GM13977 (cell line): ENCODE data around the gene CD33.

ENCODE experiments used
- DNase-seq: peaks from one replicate; pipeline ENCODE4 v3.0.0; 2012; ENCODE audit warnings: low spot score
- CTCF ChIP-seq: IDR thresholded peaks from 2 replicates; pipeline ENCODE4 v1.5.1; 2012; ENCODE audit warnings: mild to moderate bottlenecking, control low read depth; ENCODE audit not compliant: insufficient read depth; ENCODE audit errors: extremely low read depth, missing control alignments
- in situ Hi-C: fragments of 300-500 bp; cut with MboI; formaldehyde crosslinking; loops from one replicate; pipeline ENCODE4 v1.12.0; 2022; ENCODE audit warnings: low sequenced_read_pairs, low pct_unique_long_range_greater_than_20kb, mixed read lengths, inconsistent platforms; ENCODE audit not compliant: unreplicated experiment

Gene CD33

DNA sequence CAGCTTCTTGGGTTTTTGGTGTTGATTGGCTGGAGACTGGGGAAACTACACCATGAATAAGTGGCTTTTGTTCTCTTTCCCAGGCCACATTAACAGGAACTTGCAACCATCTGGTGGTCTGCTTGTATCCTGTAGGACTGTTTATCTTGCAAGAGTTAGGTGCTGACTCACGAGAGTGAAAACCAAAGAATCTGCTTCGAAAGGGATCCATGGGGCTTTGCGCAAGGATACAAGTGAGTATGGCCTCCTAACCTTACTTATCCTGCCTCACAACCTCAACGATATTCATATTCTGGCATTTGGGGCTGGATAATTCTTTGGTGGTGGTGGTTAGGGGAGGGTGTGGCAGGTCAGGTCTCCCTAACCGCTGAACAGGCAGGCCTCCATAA is 21.3 kb downstream of the CD33 start:
- no peak for DNase-seq
- TF ChIP-seq CTCF: no peak
- in situ Hi-C loops: no loop called here

GRCh38 chr19:51247972-51248590 is 23.2 kb downstream of the CD33 start:
- no peak for DNase-seq
- TF ChIP-seq CTCF: no peak
- in situ Hi-C loops: no loop called here

DNA sequence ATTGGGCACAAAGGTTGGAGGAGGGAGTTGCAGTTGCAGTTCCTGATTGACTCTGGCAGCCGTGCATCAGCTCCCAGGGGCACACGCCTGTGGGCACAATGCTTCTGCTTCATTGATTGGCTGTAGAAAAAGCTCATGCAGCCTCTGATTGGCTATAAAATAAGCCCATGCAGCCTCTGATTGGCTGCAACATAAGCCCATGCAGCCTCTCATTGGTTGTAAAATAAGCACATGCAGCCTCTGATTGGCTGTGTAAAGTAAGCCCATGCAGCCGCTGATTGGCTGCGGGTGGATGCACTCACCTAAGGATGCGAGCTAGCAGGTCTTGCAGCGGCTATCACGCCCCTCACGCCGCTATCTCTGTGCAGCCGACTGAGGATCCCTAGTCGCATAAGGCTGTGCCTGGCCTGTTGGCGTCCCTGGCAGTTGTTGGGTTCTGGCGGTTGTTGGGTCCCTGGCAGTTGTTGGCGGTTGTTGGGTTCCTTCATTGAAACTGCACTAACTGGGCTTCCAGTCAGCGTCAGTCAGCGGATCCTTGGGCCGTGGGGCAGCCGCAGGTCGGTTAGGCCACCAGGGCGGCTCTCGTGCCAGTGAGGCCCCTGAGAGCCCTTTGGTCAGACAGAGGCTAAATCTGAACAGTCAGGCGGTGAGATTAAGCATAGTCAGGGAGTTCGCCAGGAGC is 26.0 kb downstream of the CD33 start, which contains the start of gene SIGLECL1:
Gene SIGLECL1 (plus strand): TSS at position 295 of the 682 bp plus-strand sequence. CDS start 12,993 bp downstream, outside the sequence.
- DNase-seq: no peak
- no peak for TF ChIP-seq CTCF
- in situ Hi-C loops: no loop called here

- DNase-seq: no peak
- in situ Hi-C loops: no loop called here
- no peak for TF ChIP-seq CTCF
Observed at GRCh38 chr19:51251468-51251820, 26.6 kb downstream of the CD33 start.

DNA sequence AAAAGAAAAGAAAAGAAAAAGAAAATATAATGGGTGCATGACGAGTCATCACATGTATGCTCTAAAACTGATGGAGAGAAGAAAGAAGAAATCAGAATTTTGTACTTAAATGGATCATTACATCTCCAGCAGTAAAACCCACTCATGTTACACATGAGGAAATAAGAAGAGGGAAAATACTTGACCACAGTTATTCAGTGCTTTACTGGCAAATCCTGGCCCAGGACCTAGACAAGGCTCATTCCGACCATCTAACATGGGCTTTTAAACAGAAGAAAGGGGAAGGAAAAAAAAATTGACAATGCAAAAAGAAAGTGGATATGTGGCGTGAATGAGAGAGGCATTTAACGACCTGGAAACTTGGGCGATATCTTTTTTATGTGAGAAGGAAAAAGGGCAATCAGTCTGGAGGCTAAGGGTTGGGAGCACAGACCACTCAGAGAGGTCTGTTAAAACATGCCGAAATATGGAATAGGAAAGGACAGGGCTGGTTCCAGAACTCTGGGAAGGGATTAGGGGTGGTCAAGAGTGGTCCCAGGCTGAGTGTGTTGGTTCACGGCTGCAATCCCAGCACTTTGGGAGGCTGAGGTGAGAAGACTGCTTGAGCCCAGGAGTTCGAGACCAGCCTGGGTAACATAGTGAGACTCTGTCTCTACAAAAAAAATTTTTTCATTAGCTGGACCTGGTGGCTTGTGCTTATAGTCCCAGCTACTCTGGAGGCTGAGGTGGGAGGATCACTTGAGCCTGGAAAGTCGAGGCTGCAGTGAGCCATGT is 27.6 kb downstream of the CD33 start:
- in situ Hi-C loops: no loop called here
- DNase-seq: no peak
- no peak for TF ChIP-seq CTCF

DNA sequence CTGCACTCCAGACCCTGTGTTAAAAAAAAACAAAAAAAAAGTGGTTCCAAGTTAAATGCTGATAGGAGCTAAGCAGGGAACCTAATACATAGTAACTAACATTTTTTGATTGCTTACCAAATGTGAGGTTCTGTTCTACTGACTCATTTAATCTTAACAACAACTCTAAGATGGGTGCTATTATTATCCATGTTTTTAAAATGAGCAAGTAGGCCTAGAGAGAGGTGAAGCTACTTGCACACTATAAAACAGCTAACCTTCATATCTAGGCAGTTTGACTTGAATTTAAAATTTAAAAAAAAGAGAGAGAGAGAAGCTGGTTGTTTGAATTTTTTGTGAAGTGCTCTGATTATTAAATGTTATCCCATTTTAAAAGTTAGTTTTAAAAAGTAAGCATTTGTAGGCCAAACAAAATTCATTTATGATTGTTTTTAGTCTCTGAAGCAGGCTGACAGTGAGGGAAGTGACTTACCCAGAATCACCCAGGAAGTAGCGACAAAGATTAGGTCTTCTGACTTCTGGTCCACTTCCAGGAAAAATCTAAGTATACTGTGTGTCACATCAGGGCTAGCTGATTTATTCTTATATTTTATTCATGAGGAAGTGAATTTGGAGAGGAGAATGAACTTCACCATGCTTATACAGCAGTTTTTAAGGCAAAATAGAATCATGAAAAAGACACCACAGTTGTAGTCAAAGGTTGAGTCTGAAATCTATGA is 28.4 kb downstream of the CD33 start:
- no peak for TF ChIP-seq CTCF
- DNase-seq: no peak
- in situ Hi-C loops: no loop called here
